ENCODE data around the gene NMRK2.

The NMRK2 gene

GRCh38 chr19:3984584-3984907 lies 51.7 kb downstream of the NMRK2 start:
- H3K9me3 ChIP-seq (ENCODE audit: control insufficient read depth, insufficient read depth, low read length) = no peaks in the 10 kb centered on the region
- H3K27me3 ChIP-seq (ENCODE audit: control insufficient read depth, insufficient read depth, low read length) = 0 out of 2 replicates have a peak, but pooled peaks cover 3% of the 10 kb centered on the region
- peak overlapping the region; percentile 96 for H3K4me3 ChIP-seq (ENCODE audit: low read depth, low read length)
- H3K4me1 ChIP-seq (ENCODE audit: control insufficient read depth, insufficient read depth, low read length) = peaks cover 23% of the 10 kb centered on the region
- peak overlapping the region; percentile 98 for H3K9ac ChIP-seq (ENCODE audit: low read depth, low read length)
- peaks cover 50% of the 10 kb centered on the region for H3K36me3 ChIP-seq (ENCODE audit: control insufficient read depth, insufficient read depth, low read length)
- H3K27ac ChIP-seq (ENCODE audit: low read depth, low read length) = peak overlapping the region; percentile 97

GRCh38 chr19:3984908-3985642 lies 52.2 kb downstream of the NMRK2 start, which contains the start of gene EEF2:
Gene EEF2, minus strand, starts transcription at chr19:3985463. Its CDS starts 83 bp downstream, at chr19:3985380.
- peak within 1 kb of the TSS; percentile 98 for H3K9ac ChIP-seq (ENCODE audit: low read depth, low read length)
- H3K36me3 ChIP-seq (ENCODE audit: control insufficient read depth, insufficient read depth, low read length) = peaks cover 45% of the 10 kb centered on the region
- peak within 1 kb of the TSS; percentile 97 for H3K27ac ChIP-seq (ENCODE audit: low read depth, low read length)
- no peaks in the 10 kb centered on the region for H3K9me3 ChIP-seq (ENCODE audit: control insufficient read depth, insufficient read depth, low read length)
- peaks cover 23% of the 10 kb centered on the region for H3K4me1 ChIP-seq (ENCODE audit: control insufficient read depth, insufficient read depth, low read length)
- H3K4me3 ChIP-seq (ENCODE audit: low read depth, low read length) = peak within 1 kb of the TSS; percentile 96
- H3K27me3 ChIP-seq (ENCODE audit: control insufficient read depth, insufficient read depth, low read length) = 0 out of 2 replicates have a peak, but pooled peaks cover 3% of the 10 kb centered on the region

GRCh38 chr19:3985643-3986259 lies 52.9 kb downstream of the NMRK2 start:
- H3K27me3 ChIP-seq (ENCODE audit: control insufficient read depth, insufficient read depth, low read length) = 0 out of 2 replicates have a peak, but pooled peaks cover 3% of the 10 kb centered on the region
- H3K27ac ChIP-seq (ENCODE audit: low read depth, low read length) = peak overlapping the region; percentile 48
- peaks cover 23% of the 10 kb centered on the region for H3K4me1 ChIP-seq (ENCODE audit: control insufficient read depth, insufficient read depth, low read length)
- H3K4me3 ChIP-seq (ENCODE audit: low read depth, low read length) = peak overlapping the region; percentile 96
- H3K9me3 ChIP-seq (ENCODE audit: control insufficient read depth, insufficient read depth, low read length) = no peaks in the 10 kb centered on the region
- H3K9ac ChIP-seq (ENCODE audit: low read depth, low read length) = no peak overlapping the region
- peaks cover 38% of the 10 kb centered on the region for H3K36me3 ChIP-seq (ENCODE audit: control insufficient read depth, insufficient read depth, low read length)

GRCh38 chr19:3986260-3987041 lies 53.6 kb downstream of the NMRK2 start:
- Histone ChIP-seq H3K4me1 (ENCODE audit: control insufficient read depth, insufficient read depth, low read length) (peaks cover 23% of the 10 kb centered on the region), H3K9ac (ENCODE audit: low read depth, low read length) (no peak overlapping the region), H3K9me3 (ENCODE audit: control insufficient read depth, insufficient read depth, low read length) (no peaks in the 10 kb centered on the region), H3K4me3 (ENCODE audit: low read depth, low read length) (peak overlapping the region; percentile 96), H3K27me3 (ENCODE audit: control insufficient read depth, insufficient read depth, low read length) (0 out of 2 replicates have a peak, but pooled peaks cover 3% of the 10 kb centered on the region), H3K36me3 (ENCODE audit: control insufficient read depth, insufficient read depth, low read length) (peaks cover 31% of the 10 kb centered on the region), H3K27ac (ENCODE audit: low read depth, low read length) (peak overlapping the region; percentile 48)

- no peak overlapping the region for H3K27ac ChIP-seq (ENCODE audit: low read depth, low read length)
- H3K9ac ChIP-seq (ENCODE audit: low read depth, low read length) = no peak overlapping the region
- H3K4me1 ChIP-seq (ENCODE audit: control insufficient read depth, insufficient read depth, low read length) = peaks cover 23% of the 10 kb centered on the region
- peak overlapping the region; percentile 96 for H3K4me3 ChIP-seq (ENCODE audit: low read depth, low read length)
- H3K27me3 ChIP-seq (ENCODE audit: control insufficient read depth, insufficient read depth, low read length) = 0 out of 2 replicates have a peak, but pooled peaks cover 3% of the 10 kb centered on the region
- peaks cover 18% of the 10 kb centered on the region for H3K36me3 ChIP-seq (ENCODE audit: control insufficient read depth, insufficient read depth, low read length)
- H3K9me3 ChIP-seq (ENCODE audit: control insufficient read depth, insufficient read depth, low read length) = no peaks in the 10 kb centered on the region
Observed at GRCh38 chr19:3987619-3988371, 54.9 kb downstream of the NMRK2 start.

- no peak overlapping the region for H3K27ac ChIP-seq (ENCODE audit: low read depth, low read length)
- H3K27me3 ChIP-seq (ENCODE audit: control insufficient read depth, insufficient read depth, low read length) = 0 out of 2 replicates have a peak, but pooled peaks cover 1% of the 10 kb centered on the region
Observed at GRCh38 chr19:3990815-3991117, 57.9 kb downstream of the NMRK2 start.

More at GRCh38 chr19:3990815-3991117, 57.9 kb downstream of the NMRK2 start:
- no peak overlapping the region for H3K4me3 ChIP-seq (ENCODE audit: low read depth, low read length)
- no peak overlapping the region for H3K9ac ChIP-seq (ENCODE audit: low read depth, low read length)
- no peaks in the 10 kb centered on the region for H3K36me3 ChIP-seq (ENCODE audit: control insufficient read depth, insufficient read depth, low read length)
- H3K9me3 ChIP-seq (ENCODE audit: control insufficient read depth, insufficient read depth, low read length) = no peaks in the 10 kb centered on the region
- H3K4me1 ChIP-seq (ENCODE audit: control insufficient read depth, insufficient read depth, low read length) = peaks cover 13% of the 10 kb centered on the region

All from HUES48 (cell line).